ENCODE measurements around the gene C16orf92.

DNA sequence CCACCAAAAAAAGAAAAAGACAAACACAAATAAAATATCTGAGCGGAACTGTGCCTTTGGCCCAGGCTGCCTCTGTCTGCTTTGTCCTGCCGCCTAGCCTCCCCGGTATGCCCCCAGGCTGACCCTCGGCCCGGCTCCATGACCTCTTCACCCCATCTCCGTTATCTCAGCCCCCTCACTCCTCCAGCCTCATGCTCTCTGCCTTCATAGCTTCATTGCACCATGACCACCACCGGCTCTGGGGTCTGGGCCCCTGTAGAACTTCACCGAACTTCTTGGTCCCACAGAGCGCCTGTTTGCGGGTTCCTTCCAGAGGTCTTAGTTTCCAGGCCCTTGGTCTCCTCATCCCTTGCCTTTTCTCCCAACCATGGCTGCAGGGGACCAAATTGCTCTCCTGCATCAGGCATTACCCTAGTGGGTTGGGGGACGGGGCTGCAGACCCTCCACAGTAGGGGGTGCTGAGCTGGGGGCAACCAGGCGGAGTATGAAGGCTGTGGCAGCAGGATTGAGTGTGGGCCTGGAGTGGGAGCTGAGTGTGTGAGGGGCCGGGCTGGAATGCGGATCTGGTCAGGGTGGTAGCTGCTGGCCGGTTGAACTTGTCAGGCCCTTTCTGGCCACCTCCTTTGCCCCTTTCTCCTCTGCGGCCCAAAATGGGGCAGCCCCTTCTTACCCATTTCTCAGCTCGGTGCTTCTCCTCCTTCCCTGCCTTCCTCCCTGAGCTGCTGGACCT is 34.5 kb upstream of the C16orf92 start:
- TF ChIP-seq POLR2A (IDR thresholded peaks at IDR 0.05; ENCODE audit: low read depth, low read length) (no peak), POLR2AphosphoS5 (IDR thresholded peaks at IDR 0.05; ENCODE audit: insufficient read depth, low read depth, low read length) (no peak), EZH2 (IDR thresholded peaks at IDR 0.05; ENCODE audit: borderline replicate concordance, low read depth, low read length, severe bottlenecking) (no peak), MYC (IDR thresholded peaks at IDR 0.05; ENCODE audit: low read depth, low read length) (no peak), JUN (IDR thresholded peaks at IDR 0.05; ENCODE audit: borderline replicate concordance, insufficient read depth, insufficient read length, low read depth) (no peak), GATA2 (IDR thresholded peaks at IDR 0.05; ENCODE audit: insufficient read depth, insufficient read length, low read depth, low read length) (no peak)
- TF ChIP-seq, protein P1, sequence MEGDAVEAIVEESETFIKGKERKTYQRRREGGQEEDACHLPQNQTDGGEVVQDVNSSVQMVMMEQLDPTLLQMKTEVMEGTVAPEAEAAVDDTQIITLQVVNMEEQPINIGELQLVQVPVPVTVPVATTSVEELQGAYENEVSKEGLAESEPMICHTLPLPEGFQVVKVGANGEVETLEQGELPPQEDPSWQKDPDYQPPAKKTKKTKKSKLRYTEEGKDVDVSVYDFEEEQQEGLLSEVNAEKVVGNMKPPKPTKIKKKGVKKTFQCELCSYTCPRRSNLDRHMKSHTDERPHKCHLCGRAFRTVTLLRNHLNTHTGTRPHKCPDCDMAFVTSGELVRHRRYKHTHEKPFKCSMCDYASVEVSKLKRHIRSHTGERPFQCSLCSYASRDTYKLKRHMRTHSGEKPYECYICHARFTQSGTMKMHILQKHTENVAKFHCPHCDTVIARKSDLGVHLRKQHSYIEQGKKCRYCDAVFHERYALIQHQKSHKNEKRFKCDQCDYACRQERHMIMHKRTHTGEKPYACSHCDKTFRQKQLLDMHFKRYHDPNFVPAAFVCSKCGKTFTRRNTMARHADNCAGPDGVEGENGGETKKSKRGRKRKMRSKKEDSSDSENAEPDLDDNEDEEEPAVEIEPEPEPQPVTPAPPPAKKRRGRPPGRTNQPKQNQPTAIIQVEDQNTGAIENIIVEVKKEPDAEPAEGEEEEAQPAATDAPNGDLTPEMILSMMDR (IDR thresholded peaks at IDR 0.05; ENCODE audit: extremely low read depth in 1 of 2, insufficient read depth in 1 of 2, low read depth in 1 of 2, low read length in 2 of 2): no peak
- TF ChIP-seq, protein P2, sequence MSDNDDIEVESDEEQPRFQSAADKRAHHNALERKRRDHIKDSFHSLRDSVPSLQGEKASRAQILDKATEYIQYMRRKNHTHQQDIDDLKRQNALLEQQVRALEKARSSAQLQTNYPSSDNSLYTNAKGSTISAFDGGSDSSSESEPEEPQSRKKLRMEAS (IDR thresholded peaks at IDR 0.05; ENCODE audit: insufficient read depth, insufficient read length): no peak

Data from endothelial cell of umbilical vein (primary cell).